Neuron (in vitro differentiated cells): ENCODE measurements around the gene CD226.
"Not testable (repeated sequence)": the region's sequence is repeated elsewhere in the genome, so short reads cannot be mapped to it uniquely, and the experiment has no call there.

ENCODE experiments used
- H2AFZ ChIP-seq: one replicate; pipeline ENCODE4 v1.6.1; 2013; ENCODE audit warnings: low read depth, mild to moderate bottlenecking, inconsistent platforms, low read length, moderate library complexity
- H3K27me3 ChIP-seq: one replicate; pipeline ENCODE4 v1.6.1; 2013; ENCODE audit warnings: low read length; ENCODE audit not compliant: insufficient read depth
- H3K36me3 ChIP-seq: one replicate; pipeline ENCODE4 v1.6.1; 2013; ENCODE audit warnings: low read length; ENCODE audit not compliant: insufficient read depth
- H3K4me1 ChIP-seq: one replicate; pipeline ENCODE4 v1.6.1; 2013; ENCODE audit warnings: low read length; ENCODE audit not compliant: insufficient read depth
- H3K4me3 ChIP-seq: 2 replicates; pipeline ENCODE4 v1.5.1; 2013; ENCODE audit warnings: mild to moderate bottlenecking, low read length, moderate library complexity
- H3K9me3 ChIP-seq: one replicate; pipeline ENCODE4 v1.6.1; 2013; ENCODE audit warnings: low read length

CD226 gene

GRCh38 chr18:69975294-69975693 lies 27.6 kb upstream of the CD226 start:
- not testable (repeated sequence) for H3K9me3 ChIP-seq, H3K4me1 ChIP-seq, H3K27me3 ChIP-seq, H2AFZ ChIP-seq, H3K4me3 ChIP-seq, H3K36me3 ChIP-seq

GRCh38 chr18:69974365-69974764 lies 26.7 kb upstream of the CD226 start:
- no peaks in the 10 kb centered on the region for H3K36me3 ChIP-seq
- H2AFZ ChIP-seq = no peak overlapping the region
- no peak overlapping the region for H3K4me3 ChIP-seq
- H3K9me3 ChIP-seq = peaks cover 7% of the 10 kb centered on the region
- H3K4me1 ChIP-seq = no peaks in the 10 kb centered on the region
- H3K27me3 ChIP-seq = no peaks in the 10 kb centered on the region

DNA sequence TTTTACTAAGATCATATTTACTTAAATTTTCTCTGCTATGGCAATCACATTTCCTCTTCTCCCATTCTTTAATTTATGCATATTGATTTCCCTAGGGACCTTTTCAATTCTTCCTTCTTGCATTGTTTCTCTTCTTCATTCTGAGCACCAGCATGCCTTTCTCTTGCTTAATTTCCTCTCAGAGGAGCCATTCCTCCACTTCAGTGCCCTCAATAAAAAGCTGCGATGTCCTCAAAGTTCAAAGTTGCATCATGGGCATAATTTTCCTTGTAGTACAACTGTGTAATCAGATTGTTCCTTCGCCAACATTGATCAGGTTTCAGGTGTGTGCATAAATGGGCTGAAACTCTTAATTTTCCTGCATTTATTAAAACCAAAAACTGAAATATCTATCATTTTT lies 21.8 kb upstream of the CD226 start:
- H3K27me3 ChIP-seq = no peaks in the 10 kb centered on the region
- H3K36me3 ChIP-seq = no peaks in the 10 kb centered on the region
- no peak overlapping the region for H3K4me3 ChIP-seq
- no peaks in the 10 kb centered on the region for H3K4me1 ChIP-seq
- H3K9me3 ChIP-seq = peaks cover 2% of the 10 kb centered on the region
- H2AFZ ChIP-seq = no peak overlapping the region

- Histone ChIP-seq H3K9me3 (no peaks in the 10 kb centered on the region), H3K36me3 (no peaks in the 10 kb centered on the region), H3K4me1 (no peaks in the 10 kb centered on the region), H3K4me3 (no peak overlapping the region), H2AFZ (no peak overlapping the region), H3K27me3 (no peaks in the 10 kb centered on the region)
Observed at GRCh38 chr18:69968039-69968438, 20.4 kb upstream of the CD226 start.

DNA sequence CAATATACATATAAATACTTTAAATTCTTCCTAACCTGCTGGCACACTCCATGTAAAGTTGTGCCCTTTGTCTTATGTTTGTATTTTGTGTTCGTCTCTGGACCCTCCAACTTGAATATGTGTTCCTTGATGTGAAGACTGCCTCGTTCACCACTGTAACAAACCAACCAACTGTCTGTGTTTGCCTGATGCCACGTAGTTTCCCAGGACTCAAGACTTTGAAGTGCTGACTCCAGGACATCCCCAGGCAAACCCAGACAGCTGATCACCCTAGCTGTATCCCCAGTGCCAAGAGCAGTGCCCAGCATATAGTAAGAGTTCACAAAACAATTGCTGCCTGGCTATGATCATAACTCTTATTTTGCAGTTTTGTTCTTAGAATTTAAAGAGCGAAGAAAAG lies 15.5 kb upstream of the CD226 start:
- Histone ChIP-seq H2AFZ (no peak overlapping the region), H3K4me3 (no peak overlapping the region), H3K9me3 (no peaks in the 10 kb centered on the region), H3K4me1 (no peaks in the 10 kb centered on the region), H3K27me3 (no peaks in the 10 kb centered on the region), H3K36me3 (no peaks in the 10 kb centered on the region)

GRCh38 chr18:69961718-69962117 lies 14.0 kb upstream of the CD226 start:
- Histone ChIP-seq H3K27me3 (no peaks in the 10 kb centered on the region), H3K9me3 (no peaks in the 10 kb centered on the region), H3K36me3 (no peaks in the 10 kb centered on the region), H3K4me1 (no peaks in the 10 kb centered on the region), H2AFZ (no peak overlapping the region), H3K4me3 (no peak overlapping the region)

- Histone ChIP-seq H3K27me3 (no peaks in the 10 kb centered on the region), H3K4me1 (no peaks in the 10 kb centered on the region), H2AFZ (no peak overlapping the region), H3K9me3 (no peaks in the 10 kb centered on the region), H3K4me3 (no peak overlapping the region), H3K36me3 (no peaks in the 10 kb centered on the region)
Observed at GRCh38 chr18:69958422-69958821, 10.7 kb upstream of the CD226 start.

GRCh38 chr18:69957747-69958146 lies 10.1 kb upstream of the CD226 start:
- no peaks in the 10 kb centered on the region for H3K9me3 ChIP-seq
- H2AFZ ChIP-seq = no peak overlapping the region
- no peaks in the 10 kb centered on the region for H3K36me3 ChIP-seq
- no peaks in the 10 kb centered on the region for H3K4me1 ChIP-seq
- no peaks in the 10 kb centered on the region for H3K27me3 ChIP-seq
- no peak overlapping the region for H3K4me3 ChIP-seq

DNA sequence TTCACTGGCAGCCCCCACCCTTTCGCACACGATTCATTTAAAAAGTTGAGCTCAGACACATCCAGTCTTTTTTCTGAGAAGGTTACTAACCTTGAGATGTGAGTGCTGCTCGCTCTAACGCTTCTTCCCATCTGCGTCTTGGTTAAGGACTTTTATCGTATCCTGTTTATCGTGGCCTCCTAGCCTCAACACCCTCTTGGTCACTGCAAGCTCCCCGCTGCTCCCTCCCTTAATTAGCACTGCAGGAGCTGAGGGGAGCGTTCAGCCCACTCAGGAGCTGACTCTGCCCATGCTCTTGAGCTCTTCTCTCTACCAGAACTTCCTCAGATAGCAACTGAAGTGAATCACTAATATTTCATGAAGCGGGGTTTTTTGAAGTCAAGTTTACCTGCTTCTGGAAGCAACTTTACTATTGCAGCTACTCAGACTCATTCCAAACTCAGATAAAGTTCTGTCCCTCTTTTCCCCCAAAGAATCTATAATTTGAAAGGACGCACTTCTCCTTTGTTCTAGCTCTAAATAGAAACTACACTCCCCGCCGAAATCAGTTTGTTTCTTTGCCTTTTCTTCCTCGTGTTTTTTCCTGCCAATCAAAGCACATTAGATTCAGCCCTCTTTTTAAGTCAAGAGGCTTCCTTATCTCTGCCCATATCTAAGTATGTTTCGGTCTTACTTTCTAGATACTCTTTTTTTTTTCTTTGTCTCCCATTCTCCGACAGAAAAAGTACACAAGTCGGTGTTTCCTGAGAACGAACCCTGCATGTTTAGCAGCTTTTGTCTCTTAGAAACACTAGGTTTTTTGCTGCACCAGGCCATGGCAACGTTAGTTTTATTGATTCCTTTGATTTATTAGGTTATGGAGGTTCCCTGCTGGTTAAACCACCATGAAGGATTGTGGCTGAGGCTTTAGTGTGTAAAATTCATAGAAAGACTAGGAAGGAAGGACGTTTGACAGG lies 9.3 kb upstream of the CD226 start:
- no peaks in the 10 kb centered on the region for H3K36me3 ChIP-seq
- no peaks in the 10 kb centered on the region for H3K4me1 ChIP-seq
- H2AFZ ChIP-seq = peak overlapping the region; percentile 3
- H3K9me3 ChIP-seq = no peaks in the 10 kb centered on the region
- no peaks in the 10 kb centered on the region for H3K27me3 ChIP-seq
- H3K4me3 ChIP-seq = no peak overlapping the region

DNA sequence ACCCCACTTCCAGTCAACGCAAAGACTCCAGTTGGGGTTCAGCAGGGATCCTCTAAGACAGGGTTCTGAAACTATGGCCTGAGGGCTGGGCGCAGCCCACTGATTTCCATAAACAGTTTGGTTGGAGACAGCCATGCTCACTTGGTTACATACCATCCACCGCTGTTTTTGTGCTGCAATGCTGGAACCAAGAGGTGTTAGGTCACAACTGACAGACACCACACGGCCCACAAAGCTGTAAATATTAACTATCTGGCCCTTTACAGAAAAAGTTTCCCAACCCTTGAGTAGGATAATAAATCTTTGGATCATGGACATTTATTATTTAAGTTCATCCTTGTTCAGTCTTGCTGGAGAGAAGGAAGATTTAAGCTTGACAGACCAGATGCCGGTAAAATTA lies 8.4 kb upstream of the CD226 start:
- Histone ChIP-seq H2AFZ (no peak overlapping the region), H3K27me3 (no peaks in the 10 kb centered on the region)

DNA sequence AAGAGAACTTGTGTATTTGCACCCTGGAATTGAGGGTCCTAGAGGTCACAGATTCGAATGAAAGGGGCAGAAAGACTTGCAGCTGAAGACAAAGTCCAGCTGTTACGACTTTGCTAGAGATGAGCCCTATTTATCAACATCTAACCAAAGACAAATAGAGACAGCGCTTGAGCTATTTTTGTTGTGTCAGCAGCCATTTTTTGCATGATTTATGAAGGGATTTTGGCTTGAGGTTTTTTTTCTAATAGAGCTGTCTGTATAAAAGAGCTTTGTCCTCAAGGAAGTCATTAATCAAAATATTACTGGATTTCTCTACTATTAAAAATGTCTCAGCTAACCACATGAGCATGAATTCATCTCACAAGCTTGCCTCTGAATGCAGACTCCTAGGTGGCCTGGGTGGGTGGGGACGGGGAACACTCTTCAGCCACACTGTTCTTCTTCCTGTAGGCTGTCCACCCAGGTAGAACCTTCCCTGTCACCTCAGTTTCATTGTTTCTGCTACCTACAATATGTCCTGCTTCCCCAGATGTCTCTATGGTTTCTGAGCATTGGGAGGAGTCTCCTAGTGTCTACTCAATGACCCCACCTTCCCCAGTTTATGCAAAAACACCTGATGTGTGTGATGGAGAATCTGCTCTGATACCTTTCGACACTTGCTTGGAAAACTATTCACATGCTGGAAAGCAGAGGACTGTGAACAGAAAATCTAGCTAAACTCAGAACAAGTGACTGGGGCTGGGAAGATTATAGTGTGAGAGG lies 7.2 kb upstream of the CD226 start:
- no peaks in the 10 kb centered on the region for H3K36me3 ChIP-seq
- no peak overlapping the region for H3K4me3 ChIP-seq
- H3K4me1 ChIP-seq = no peaks in the 10 kb centered on the region
- H3K27me3 ChIP-seq = no peaks in the 10 kb centered on the region
- no peaks in the 10 kb centered on the region for H3K9me3 ChIP-seq
- no peak overlapping the region for H2AFZ ChIP-seq

More for the DNA sequence above, 8.4 kb upstream of the CD226 start:
- no peaks in the 10 kb centered on the region for H3K36me3 ChIP-seq
- no peaks in the 10 kb centered on the region for H3K4me1 ChIP-seq
- H3K9me3 ChIP-seq = no peaks in the 10 kb centered on the region
- no peak overlapping the region for H3K4me3 ChIP-seq

DNA sequence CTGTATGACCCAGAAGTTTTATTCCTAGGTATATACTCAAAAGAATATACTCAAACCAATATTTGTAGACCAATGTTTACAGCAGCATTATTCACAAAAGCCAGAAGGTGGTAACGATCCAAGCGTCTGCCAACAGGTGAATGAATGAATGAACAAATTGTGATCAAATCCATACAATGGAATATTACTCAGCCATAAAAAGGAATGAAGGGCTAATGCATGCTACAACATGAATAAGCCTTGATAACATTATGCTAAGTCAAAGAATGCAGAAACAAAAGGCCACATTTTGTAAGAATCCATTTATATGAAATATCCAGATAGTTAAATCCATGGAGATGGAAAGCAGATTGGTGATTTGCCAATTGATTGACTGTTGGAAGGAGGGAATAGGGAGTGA lies 5.5 kb upstream of the CD226 start:
- Histone ChIP-seq H3K4me3 (no peak overlapping the region), H3K4me1 (no peaks in the 10 kb centered on the region), H2AFZ (no peak overlapping the region), H3K36me3 (no peaks in the 10 kb centered on the region), H3K27me3 (no peaks in the 10 kb centered on the region), H3K9me3 (no peaks in the 10 kb centered on the region)

- H3K4me1 ChIP-seq = no peaks in the 10 kb centered on the region
Observed at GRCh38 chr18:69951182-69951581, 3.5 kb upstream of the CD226 start.

More at GRCh38 chr18:69951182-69951581, 3.5 kb upstream of the CD226 start:
- H2AFZ ChIP-seq = no peak overlapping the region
- H3K36me3 ChIP-seq = no peaks in the 10 kb centered on the region
- no peaks in the 10 kb centered on the region for H3K27me3 ChIP-seq
- H3K4me3 ChIP-seq = no peak overlapping the region
- H3K9me3 ChIP-seq = no peaks in the 10 kb centered on the region
